ENCODE data around the gene BCL2L1.

DNA sequence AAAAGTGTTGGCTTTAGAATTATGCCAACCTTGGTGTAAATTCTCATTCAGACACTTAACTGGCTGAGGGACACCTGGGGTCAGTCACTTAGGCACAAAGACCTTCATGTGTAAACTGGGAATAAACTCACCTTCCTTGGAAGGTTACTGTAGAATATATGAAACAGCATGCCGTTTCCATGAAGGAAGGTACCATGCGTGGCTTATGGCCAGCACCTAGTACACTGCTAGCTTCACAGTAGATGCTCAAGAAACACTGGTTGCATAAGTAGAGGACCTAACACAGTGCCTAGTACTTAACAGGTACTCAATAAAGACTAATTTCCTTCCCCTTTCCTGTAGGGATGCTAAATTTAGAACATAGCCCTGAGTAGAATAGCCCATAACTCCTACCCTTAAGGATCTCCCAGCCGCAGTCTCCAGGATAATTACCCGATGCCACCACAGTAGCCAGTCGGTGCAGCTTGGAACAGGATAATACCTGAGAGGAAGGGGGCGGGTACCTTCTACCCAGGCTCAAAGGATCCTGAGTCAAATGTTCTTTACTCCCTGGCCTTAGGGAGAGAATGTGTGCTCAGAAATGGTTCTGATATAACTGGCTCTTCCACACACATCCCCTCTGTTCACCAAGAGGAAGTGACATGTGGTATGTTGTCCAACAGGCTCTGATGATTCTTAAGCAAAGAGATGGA, 3.6 kb downstream of the BCL2L1 start:
- TF ChIP-seq, protein P1, sequence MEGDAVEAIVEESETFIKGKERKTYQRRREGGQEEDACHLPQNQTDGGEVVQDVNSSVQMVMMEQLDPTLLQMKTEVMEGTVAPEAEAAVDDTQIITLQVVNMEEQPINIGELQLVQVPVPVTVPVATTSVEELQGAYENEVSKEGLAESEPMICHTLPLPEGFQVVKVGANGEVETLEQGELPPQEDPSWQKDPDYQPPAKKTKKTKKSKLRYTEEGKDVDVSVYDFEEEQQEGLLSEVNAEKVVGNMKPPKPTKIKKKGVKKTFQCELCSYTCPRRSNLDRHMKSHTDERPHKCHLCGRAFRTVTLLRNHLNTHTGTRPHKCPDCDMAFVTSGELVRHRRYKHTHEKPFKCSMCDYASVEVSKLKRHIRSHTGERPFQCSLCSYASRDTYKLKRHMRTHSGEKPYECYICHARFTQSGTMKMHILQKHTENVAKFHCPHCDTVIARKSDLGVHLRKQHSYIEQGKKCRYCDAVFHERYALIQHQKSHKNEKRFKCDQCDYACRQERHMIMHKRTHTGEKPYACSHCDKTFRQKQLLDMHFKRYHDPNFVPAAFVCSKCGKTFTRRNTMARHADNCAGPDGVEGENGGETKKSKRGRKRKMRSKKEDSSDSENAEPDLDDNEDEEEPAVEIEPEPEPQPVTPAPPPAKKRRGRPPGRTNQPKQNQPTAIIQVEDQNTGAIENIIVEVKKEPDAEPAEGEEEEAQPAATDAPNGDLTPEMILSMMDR (IDR thresholded peaks at IDR 0.05), result no peak
- TF ChIP-seq POLR2A (IDR thresholded peaks at IDR 0.05), result peak in 1 of 2 donors; percentile 26

Data from tibial nerve (tissue), 3 donors.